Upper lobe of right lung (tissue), 1 donor: Measurements from ENCODE around the gene SZT2. TPM values are rescaled to one million over a fixed set of nuclear protein-coding genes. Genes with fewer than 3 reads are reported as not detected.
"Not testable (repeated sequence)": the region's sequence is repeated elsewhere in the genome, so short reads cannot be mapped to it uniquely, and the experiment has no call there.

Source experiments
- ATAC-seq: fragments of 200-7000 bp; cut with Tn5 transposase; one replicate; pipeline ENCODE4 v1.9.1; 2020; ENCODE audit warnings: mild to moderate bottlenecking, moderate library complexity
- DNase-seq: peaks from one replicate; pipeline ENCODE4 v3.0.0-alpha.2; 2020
- H3K27ac ChIP-seq: fragments of 200-600 bp; one replicate; pipeline ENCODE4 v1.8.0; 2022
- H3K27me3 ChIP-seq: fragments of 200-600 bp; one replicate; pipeline ENCODE4 v1.8.0; 2022; ENCODE audit warnings: mild to moderate bottlenecking
- H3K36me3 ChIP-seq: fragments of 200-600 bp; one replicate; pipeline ENCODE4 v1.8.0; 2022
- H3K4me1 ChIP-seq: fragments of 200-600 bp; one replicate; pipeline ENCODE4 v1.8.0; 2022
- H3K4me3 ChIP-seq: fragments of 200-600 bp; one replicate; pipeline ENCODE4 v1.8.0; 2022; ENCODE audit warnings: mild to moderate bottlenecking
- H3K9me3 ChIP-seq: fragments of 200-600 bp; one replicate; pipeline ENCODE4 v1.8.0; 2022
- CTCF ChIP-seq: fragments of 200-600 bp; IDR thresholded peaks from one replicate; pipeline ENCODE4 v1.8.0; 2022; ENCODE audit warnings: antibody characterized with exemption
- intact Hi-C: fragments of 100-400 bp; cut with DNase I; formaldehyde crosslinking; loops from one replicate; pipeline ENCODE4 v1.11.0; 2022
- microRNA-seq: library from miRNA; unstranded; fragments of <30 nt; microRNA quantifications from one replicate; pipeline ENCODE4 v1.2.0, GENCODE V29; 2020; ENCODE audit warnings: borderline microRNAs expressed
- total RNA-seq: library from RNA; stranded (reverse); fragmentation: NEBNext Ultra II Directional; extraction: Animal tissue kit (Norgen Biotek cat#: 25700); gene quantifications from one replicate; pipeline ENCODE4 v1.2.1, GENCODE V29; 2021
- donor health status: DM: no; HTN: yes; CAD: no; lungs with severe emphysema.

The SZT2 gene
- total RNA-seq, 1 donor from 2014 or later: 70.4 TPM

- Histone ChIP-seq H3K27me3 (no peaks in the 10 kb centered on the region), H3K27ac (peak overlapping the region; percentile 24), H3K4me1 (peaks cover 8% of the 10 kb centered on the region), H3K4me3 (no peak overlapping the region), H3K9me3 (peaks cover 7% of the 10 kb centered on the region), H3K36me3 (no peaks in the 10 kb centered on the region)
- ATAC-seq (peak; percentile 54), DNase-seq (no peak)
- TF ChIP-seq CTCF: no peak
- intact Hi-C loops: no loop called here
These were observed 104.2 kb downstream of the SZT2 start for GRCh38 chr1:43493661-43494450.

- peaks cover 8% of the 10 kb centered on the region for H3K4me1 ChIP-seq
- intact Hi-C loops: no loop called here
- H3K36me3 ChIP-seq: no peaks in the 10 kb centered on the region
- peak; percentile 94 for ATAC-seq
- no peak overlapping the region for H3K4me3 ChIP-seq
- no peak for TF ChIP-seq CTCF
- H3K9me3 ChIP-seq: peaks cover 7% of the 10 kb centered on the region
- H3K27me3 ChIP-seq: no peaks in the 10 kb centered on the region
- peak; percentile 84 for DNase-seq
- H3K27ac ChIP-seq: no peak overlapping the region
These were observed 105.5 kb downstream of the SZT2 start for GRCh38 chr1:43495204-43495603.

- ATAC-seq: no peak
- Histone ChIP-seq H3K4me1 (no peaks in the 10 kb centered on the region), H3K4me3 (no peak overlapping the region), H3K27ac (no peak overlapping the region), H3K9me3 (no peaks in the 10 kb centered on the region), H3K36me3 (no peaks in the 10 kb centered on the region), H3K27me3 (no peaks in the 10 kb centered on the region)
- intact Hi-C loops: no loop called here
- DNase-seq: no peak
- TF ChIP-seq CTCF: no peak
These were observed 110.2 kb downstream of the SZT2 start for GRCh38 chr1:43499898-43500297.

- H3K9me3 ChIP-seq, H3K27me3 ChIP-seq, H3K27ac ChIP-seq, H3K4me1 ChIP-seq, ATAC-seq, DNase-seq, H3K36me3 ChIP-seq, H3K4me3 ChIP-seq, intact Hi-C loops: not testable (repeated sequence)
These were observed 112.1 kb downstream of the SZT2 start for GRCh38 chr1:43501806-43502205.

GRCh38 chr1:43503534-43503933 lies 113.8 kb downstream of the SZT2 start:
- ATAC-seq (no peak), DNase-seq (no peak)
- intact Hi-C loops: no loop called here

More at GRCh38 chr1:43503534-43503933, 113.8 kb downstream of the SZT2 start:
- Histone ChIP-seq H3K9me3 (no peaks in the 10 kb centered on the region), H3K27ac (no peak overlapping the region), H3K36me3 (no peaks in the 10 kb centered on the region), H3K4me1 (no peaks in the 10 kb centered on the region), H3K4me3 (no peak overlapping the region), H3K27me3 (no peaks in the 10 kb centered on the region)
- no peak for TF ChIP-seq CTCF

Small RNA genes lying within 50 kb of the gene (microRNA-seq; reads per million reads assigned to microRNA genes)
- gene MIR6734: 0.83 reads per million
- not detected for gene MIR6735

Other genes with a start within 250 kb of the SZT2 start
- 28.1 TPM for gene EBNA1BP2, start 217.6 kb upstream of the SZT2 start, total RNA-seq
- 0.17 TPM for gene CFAP57, start 217.6 kb upstream of the SZT2 start, total RNA-seq
- 188 TPM for gene TMEM125, start 119.9 kb upstream of the SZT2 start, total RNA-seq
- gene C1orf210, start 104.3 kb upstream of the SZT2 start, total RNA-seq: 18.9 TPM
- 59.4 TPM for gene TIE1, start 88.9 kb upstream of the SZT2 start, total RNA-seq
- gene MPL, start 52.1 kb upstream of the SZT2 start, total RNA-seq: 0.61 TPM
- gene CDC20, start 30.9 kb upstream of the SZT2 start, total RNA-seq: 1.8 TPM
- gene ELOVL1, start 21.9 kb upstream of the SZT2 start, total RNA-seq: 98.9 TPM
- gene MED8, start 99 bp upstream of the SZT2 start, total RNA-seq: 37.3 TPM
- gene HYI, start 64.0 kb downstream of the SZT2 start, total RNA-seq: 72.6 TPM
- gene PTPRF, start 141.0 kb downstream of the SZT2 start, total RNA-seq: 199 TPM